GM06990 (cell line): Measurements from ENCODE around the gene RGS18.
"Not testable (repeated sequence)": the region's sequence is repeated elsewhere in the genome, so short reads cannot be mapped to it uniquely, and the experiment has no call there.

ENCODE experiments used
- DNase-seq: peaks from one replicate; pipeline ENCODE4 v3.0.0-alpha.2; 2011; ENCODE audit not compliant: insufficient read length; ENCODE audit errors: extremely low read depth
- H3K27me3 ChIP-seq: replicated peaks from 2 replicates; pipeline ENCODE4 v1.6.0; 2011; ENCODE audit warnings: low read length; ENCODE audit not compliant: control insufficient read depth, insufficient read depth
- H3K36me3 ChIP-seq: 2 replicates; pipeline ENCODE4 v1.5.1; 2011; ENCODE audit warnings: low read length; ENCODE audit not compliant: control insufficient read depth, insufficient read depth
- H3K4me3 ChIP-seq: replicated peaks from 2 replicates; pipeline ENCODE4 v1.5.1; 2011; ENCODE audit warnings: low read depth, mild to moderate bottlenecking, control low read depth, low read length
- CTCF ChIP-seq: IDR thresholded peaks from 2 replicates; pipeline ENCODE4 v1.5.1; 2011; ENCODE audit warnings: low read length, control low read depth, mild to moderate bottlenecking, inconsistent platforms; ENCODE audit not compliant: insufficient read depth, poor library complexity, severe bottlenecking

Gene RGS18

GRCh38 chr1:192224846-192225245 lies 66.6 kb downstream of the RGS18 start:
- Histone ChIP-seq H3K36me3 (no peaks in the 10 kb centered on the region), H3K4me3 (no peak overlapping the region), H3K27me3 (no peaks in the 10 kb centered on the region)
- TF ChIP-seq CTCF = no peak
- DNase-seq = no peak

- TF ChIP-seq CTCF = no peak
- no peak overlapping the region for H3K4me3 ChIP-seq
These were observed 67.0 kb downstream of the RGS18 start for GRCh38 chr1:192225266-192225665.

GRCh38 chr1:192225703-192226102 lies 67.4 kb downstream of the RGS18 start:
- no peak for TF ChIP-seq CTCF
- DNase-seq = no peak

More at GRCh38 chr1:192225266-192225665, 67.0 kb downstream of the RGS18 start:
- no peaks in the 10 kb centered on the region for H3K36me3 ChIP-seq
- DNase-seq = no peak
- no peaks in the 10 kb centered on the region for H3K27me3 ChIP-seq

GRCh38 chr1:192227330-192227729 lies 69.1 kb downstream of the RGS18 start:
- DNase-seq = no peak
- Histone ChIP-seq H3K36me3 (no peaks in the 10 kb centered on the region), H3K27me3 (no peaks in the 10 kb centered on the region), H3K4me3 (no peak overlapping the region)
- no peak for TF ChIP-seq CTCF

More at GRCh38 chr1:192225703-192226102, 67.4 kb downstream of the RGS18 start:
- Histone ChIP-seq H3K4me3 (no peak overlapping the region), H3K36me3 (no peaks in the 10 kb centered on the region), H3K27me3 (no peaks in the 10 kb centered on the region)

- not testable (repeated sequence) for DNase-seq, H3K4me3 ChIP-seq, H3K36me3 ChIP-seq, H3K27me3 ChIP-seq
These were observed 69.7 kb downstream of the RGS18 start for GRCh38 chr1:192227980-192228379.

GRCh38 chr1:192232817-192233417 lies 74.7 kb downstream of the RGS18 start:
- no peak for DNase-seq
- Histone ChIP-seq H3K27me3 (no peaks in the 10 kb centered on the region), H3K36me3 (no peaks in the 10 kb centered on the region), H3K4me3 (no peak overlapping the region)
- TF ChIP-seq CTCF = no peak
